ENCODE data around the gene PLEKHA1.

DNA sequence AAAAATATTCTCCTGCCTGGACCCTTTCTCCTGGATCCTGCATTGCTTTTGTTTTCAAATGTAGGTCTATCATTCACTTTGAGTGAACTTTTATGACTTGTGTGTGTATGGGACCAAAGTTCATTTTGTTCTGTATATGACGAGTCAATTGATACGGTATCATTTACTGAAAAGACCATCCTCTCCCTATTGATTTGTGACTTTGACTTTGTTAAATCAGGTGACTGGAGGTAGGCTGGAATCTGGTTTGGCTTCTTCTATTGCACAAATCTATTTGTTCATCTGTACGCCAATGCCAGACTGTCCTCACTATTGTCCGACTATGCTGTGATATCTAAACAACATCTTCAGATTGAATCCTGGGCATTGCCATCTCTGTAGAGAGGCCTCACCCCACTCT lies 74.6 kb downstream of the PLEKHA1 start:
- TF ChIP-seq POLR2AphosphoS5 (IDR thresholded peaks at IDR 0.05; ENCODE audit: low read depth, low read length) (no peak), POLR2A (IDR thresholded peaks at IDR 0.05; ENCODE audit: low read depth, low read length) (no peak), TAF1 (IDR thresholded peaks at IDR 0.05; ENCODE audit: low read depth, low read length) (no peak), SPI1 (IDR thresholded peaks at IDR 0.05; ENCODE audit: low read depth, low read length) (no peak), POU2F2 (IDR thresholded peaks at IDR 0.05; ENCODE audit: low read depth, low read length) (no peak)

Data from GM12891 (cell line).